ENCODE data around the gene FOXJ1. TPM values are rescaled to one million over a fixed set of nuclear protein-coding genes. Genes with fewer than 3 reads are reported as not detected.

FOXJ1 gene
- total and polyA plus RNA-seq, 2 of the 13 experiments (the other 11 are each of a cell fraction or from before 2014, with no cell fraction given), result 0.98 to 1.6 TPM

DNA sequence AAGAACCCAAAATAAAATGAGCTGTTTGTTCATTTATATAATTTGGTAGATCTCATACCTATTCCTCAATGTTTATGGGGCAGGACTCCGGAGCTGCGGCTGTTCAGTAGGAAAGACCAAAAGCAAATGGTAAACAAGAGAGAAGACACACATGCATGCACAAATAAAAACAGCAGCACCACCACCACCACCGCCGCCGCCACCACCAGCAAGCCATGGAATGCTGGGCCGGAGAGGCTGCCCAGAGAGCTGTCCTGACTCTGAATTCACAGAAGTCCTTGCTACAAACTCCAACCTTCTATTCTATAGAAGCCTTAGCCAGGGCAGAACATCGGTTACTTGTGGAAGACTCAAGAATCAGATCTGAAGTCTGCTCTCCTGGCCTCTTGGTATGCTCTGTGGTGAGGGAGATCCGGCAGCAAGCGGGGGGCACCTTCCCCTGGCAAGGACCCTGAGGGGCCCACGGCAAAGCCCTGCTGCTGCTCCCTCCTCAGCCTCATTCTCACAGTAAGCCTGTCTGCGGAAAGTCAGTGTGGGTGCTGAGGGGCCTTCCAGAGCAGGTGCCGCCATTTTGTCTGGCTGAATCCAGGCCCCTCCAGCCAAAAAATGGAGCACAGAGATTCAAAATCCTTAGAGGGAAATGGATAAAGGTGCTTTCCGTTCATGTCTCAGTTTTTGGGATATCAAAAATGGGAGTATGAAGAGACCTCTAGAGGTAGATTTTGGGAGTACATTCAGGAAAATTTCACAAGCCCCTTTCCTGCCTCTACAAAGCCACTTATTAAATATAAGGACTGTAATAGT is 6.4 kb upstream of the FOXJ1 start:
- peak; percentile 88 for FAIRE-seq
- H3K4me1 ChIP-seq (ENCODE audit: insufficient read depth, low read length), result peaks cover 32% of the 10 kb centered on the region
- in situ Hi-C loops (cut with HindIII; ENCODE audit: extremely low pct_ligation_motif_present, low pct_unique_long_range_greater_than_20kb), result no loop called here
- TF ChIP-seq RAD21 (CRISPR knock-in tag; IDR thresholded peaks at IDR 0.05) (peak; percentile 50; the same call in 1 of the 2 replicates), SMC3 (IDR thresholded peaks at IDR 0.05; ENCODE audit: low read length) (peak; percentile 45; the same call in 1 of the 2 replicates), ZNF687 (CRISPR knock-in tag; IDR thresholded peaks at IDR 0.05) (0 out of 2 replicates have a peak, but pooled peaks have one; percentile 17), LCORL (IDR thresholded peaks at IDR 0.05) (no peak), LCORL (CRISPR knock-in tag; IDR thresholded peaks at IDR 0.05) (peak; percentile 26; the same call in 1 of the 2 replicates), CBX1 (IDR thresholded peaks at IDR 0.05; ENCODE audit: low read depth) (no peak), STAG1 (CRISPR knock-in tag; IDR thresholded peaks at IDR 0.05) (peak; percentile 71), CAMTA2 (CRISPR knock-in tag; IDR thresholded peaks at IDR 0.05; ENCODE audit: borderline replicate concordance) (no peak)
- TF ChIP-seq, protein P1, sequence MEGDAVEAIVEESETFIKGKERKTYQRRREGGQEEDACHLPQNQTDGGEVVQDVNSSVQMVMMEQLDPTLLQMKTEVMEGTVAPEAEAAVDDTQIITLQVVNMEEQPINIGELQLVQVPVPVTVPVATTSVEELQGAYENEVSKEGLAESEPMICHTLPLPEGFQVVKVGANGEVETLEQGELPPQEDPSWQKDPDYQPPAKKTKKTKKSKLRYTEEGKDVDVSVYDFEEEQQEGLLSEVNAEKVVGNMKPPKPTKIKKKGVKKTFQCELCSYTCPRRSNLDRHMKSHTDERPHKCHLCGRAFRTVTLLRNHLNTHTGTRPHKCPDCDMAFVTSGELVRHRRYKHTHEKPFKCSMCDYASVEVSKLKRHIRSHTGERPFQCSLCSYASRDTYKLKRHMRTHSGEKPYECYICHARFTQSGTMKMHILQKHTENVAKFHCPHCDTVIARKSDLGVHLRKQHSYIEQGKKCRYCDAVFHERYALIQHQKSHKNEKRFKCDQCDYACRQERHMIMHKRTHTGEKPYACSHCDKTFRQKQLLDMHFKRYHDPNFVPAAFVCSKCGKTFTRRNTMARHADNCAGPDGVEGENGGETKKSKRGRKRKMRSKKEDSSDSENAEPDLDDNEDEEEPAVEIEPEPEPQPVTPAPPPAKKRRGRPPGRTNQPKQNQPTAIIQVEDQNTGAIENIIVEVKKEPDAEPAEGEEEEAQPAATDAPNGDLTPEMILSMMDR (CRISPR knock-in tag; IDR thresholded peaks at IDR 0.05), result peak; percentile 69
- TF ChIP-seq, protein P2, sequence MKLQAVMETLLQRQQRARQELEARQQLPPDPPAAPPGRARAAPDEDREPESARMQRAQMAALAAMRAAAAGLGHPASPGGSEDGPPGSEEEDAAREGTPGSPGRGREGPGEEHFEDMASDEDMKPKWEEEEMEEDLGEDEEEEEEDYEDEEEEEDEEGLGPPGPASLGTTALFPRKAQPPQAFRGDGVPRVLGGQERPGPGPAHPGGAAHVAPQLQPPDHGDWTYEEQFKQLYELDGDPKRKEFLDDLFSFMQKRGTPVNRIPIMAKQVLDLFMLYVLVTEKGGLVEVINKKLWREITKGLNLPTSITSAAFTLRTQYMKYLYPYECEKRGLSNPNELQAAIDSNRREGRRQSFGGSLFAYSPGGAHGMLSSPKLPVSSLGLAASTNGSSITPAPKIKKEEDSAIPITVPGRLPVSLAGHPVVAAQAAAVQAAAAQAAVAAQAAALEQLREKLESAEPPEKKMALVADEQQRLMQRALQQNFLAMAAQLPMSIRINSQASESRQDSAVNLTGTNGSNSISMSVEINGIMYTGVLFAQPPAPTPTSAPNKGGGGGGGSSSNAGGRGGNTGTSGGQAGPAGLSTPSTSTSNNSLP (IDR thresholded peaks at IDR 0.05; ENCODE audit: low read depth, low read length), result 0 out of 2 replicates have a peak, but pooled peaks have one; percentile 46
- TF ChIP-seq, protein P3, sequence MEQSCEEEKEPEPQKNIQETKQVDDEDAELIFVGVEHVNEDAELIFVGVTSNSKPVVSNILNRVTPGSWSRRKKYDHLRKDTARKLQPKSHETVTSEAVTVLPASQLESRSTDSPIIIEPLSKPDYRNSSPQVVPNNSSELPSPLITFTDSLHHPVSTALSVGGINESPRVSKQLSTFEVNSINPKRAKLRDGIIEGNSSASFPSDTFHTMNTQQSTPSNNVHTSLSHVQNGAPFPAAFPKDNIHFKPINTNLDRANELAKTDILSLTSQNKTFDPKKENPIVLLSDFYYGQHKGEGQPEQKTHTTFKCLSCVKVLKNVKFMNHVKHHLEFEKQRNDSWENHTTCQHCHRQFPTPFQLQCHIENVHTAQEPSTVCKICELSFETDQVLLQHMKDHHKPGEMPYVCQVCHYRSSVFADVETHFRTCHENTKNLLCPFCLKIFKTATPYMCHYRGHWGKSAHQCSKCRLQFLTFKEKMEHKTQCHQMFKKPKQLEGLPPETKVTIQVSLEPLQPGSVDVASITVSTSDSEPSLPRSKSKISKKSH (CRISPR knock-in tag; IDR thresholded peaks at IDR 0.05; ENCODE audit: borderline replicate concordance), result 0 out of 2 replicates have a peak, but pooled peaks have one; percentile 53

More for the DNA sequence above, 6.4 kb upstream of the FOXJ1 start:
- H2AFZ ChIP-seq (ENCODE audit: low read length), result no peak overlapping the region
- no peak overlapping the region for H3K9ac ChIP-seq (ENCODE audit: insufficient read depth, low read depth, low read length)
- H3K79me2 ChIP-seq (ENCODE audit: insufficient read depth, low read length), result no peaks in the 10 kb centered on the region
- BruUV-seq (replicated peaks), result no TSS peak
- WGBS (ENCODE audit: low lambda C conversion rate), result 53% methylated on average over 13 of the region's 13 CpGs
- ChIA-PET CTCF (ENCODE audit: low intra/inter-chr PET ratio, low total read pairs) (interaction anchor here (1.3 to 3.7 kb wide), 3 partner anchors 23 to 35 kb away, joined by 3 to 50 read pairs (median 6); no protein-coding TSS in a partner anchor), POLR2A (interaction anchor here (1.0 kb wide), 1 partner anchor 9 kb away, joined by 5 read pairs; no protein-coding TSS in a partner anchor)
- no peak overlapping the region for H3K27ac ChIP-seq (ENCODE audit: extremely low read length, insufficient read depth, low read length)
- intact Hi-C loops (cut with micrococcal nuclease; ENCODE audit: unreplicated experiment), result no loop called here
- peaks cover 0 to 26% of the 10 kb centered on the region in 2 experiments for H3K27me3 ChIP-seq (ENCODE audit: control insufficient read depth in 1 of 2, insufficient read depth in 2 of 2, low read length in 2 of 2)
- DNase-seq (ENCODE audit: low spot score) (peak; percentile 45), ATAC-seq (no peak)
- no peak overlapping the region for H3K4me2 ChIP-seq (ENCODE audit: low read depth, low read length)
- H3K4me3 ChIP-seq (replicated peaks in 1 of 3; ENCODE audit: insufficient read depth in 1 of 3, low read depth in 2 of 3, low read length in 3 of 3), result no peak overlapping the region
- no peaks in the 10 kb centered on the region for H4K20me1 ChIP-seq (ENCODE audit: insufficient read depth, low read length)
- H3K9me3 ChIP-seq (ENCODE audit: low read length), result no peaks in the 10 kb centered on the region
- no peaks in the 10 kb centered on the region for H3K36me3 ChIP-seq (replicated peaks in 1 of 2; ENCODE audit: control insufficient read depth in 1 of 2, insufficient read depth in 2 of 2, low read length in 2 of 2)
